Astrocyte of the cerebellum (primary cell): ENCODE measurements around the gene ARHGEF4.

Experiments
- DNase-seq: peaks from one replicate; pipeline ENCODE4 v3.0.0-alpha.2; 2011; ENCODE audit warnings: low read depth
- H3K4me3 ChIP-seq: 2 replicates; pipeline ENCODE4 v1.5.1; 2011; ENCODE audit warnings: mild to moderate bottlenecking, low read depth, low read length, moderate library complexity
- in situ Hi-C: cut with HindIII; loops from 2 replicates; pipeline ENCODE4 v1.10.0; 2017; ENCODE audit warnings: low sequenced_read_pairs
- TF ChIP-seq, protein P1 (sequence below): IDR thresholded peaks from 2 replicates; pipeline ENCODE4 v1.5.1; 2012; ENCODE audit warnings: low read length, low read depth, moderate library complexity, mild to moderate bottlenecking; ENCODE audit errors: missing control alignments

ARHGEF4 gene

DNA sequence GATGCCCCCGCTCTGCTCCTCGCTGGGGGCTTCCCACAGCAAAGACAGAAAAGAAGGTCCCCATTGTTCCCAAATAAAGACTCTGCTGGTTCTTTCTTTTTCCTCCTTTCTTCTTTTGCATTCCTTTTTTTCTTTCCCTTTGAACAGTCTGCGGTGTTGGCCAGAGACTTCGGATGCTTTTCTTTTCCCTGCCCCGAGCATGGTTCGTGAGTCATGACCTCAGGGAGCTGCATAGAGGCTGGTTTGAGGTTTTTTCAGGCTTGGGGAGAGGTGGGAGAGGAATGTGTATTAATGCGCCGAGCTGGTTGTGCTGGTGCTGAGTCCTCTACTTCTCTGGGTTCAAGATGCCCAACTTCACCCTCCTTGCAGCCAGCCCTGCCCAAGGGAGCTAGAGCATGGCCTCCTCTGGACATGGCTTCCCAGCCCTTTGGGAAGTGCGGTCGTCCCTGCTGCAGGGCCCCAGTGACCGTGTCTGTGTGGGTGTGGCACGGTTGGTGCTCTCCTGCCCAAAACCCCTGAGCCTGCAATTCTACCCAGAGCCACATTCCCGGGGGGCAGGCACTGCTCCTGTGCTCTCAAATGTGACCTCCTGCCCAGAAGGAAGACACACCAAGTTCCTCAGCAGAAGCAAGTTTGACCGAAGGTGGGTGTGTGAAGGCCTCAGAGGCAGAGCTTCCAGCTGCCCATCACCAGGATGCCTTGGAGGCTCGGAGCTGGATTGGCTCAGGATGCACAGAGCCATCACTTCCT is 9.0 kb upstream of the ARHGEF4 start:
- TF ChIP-seq, protein P1, sequence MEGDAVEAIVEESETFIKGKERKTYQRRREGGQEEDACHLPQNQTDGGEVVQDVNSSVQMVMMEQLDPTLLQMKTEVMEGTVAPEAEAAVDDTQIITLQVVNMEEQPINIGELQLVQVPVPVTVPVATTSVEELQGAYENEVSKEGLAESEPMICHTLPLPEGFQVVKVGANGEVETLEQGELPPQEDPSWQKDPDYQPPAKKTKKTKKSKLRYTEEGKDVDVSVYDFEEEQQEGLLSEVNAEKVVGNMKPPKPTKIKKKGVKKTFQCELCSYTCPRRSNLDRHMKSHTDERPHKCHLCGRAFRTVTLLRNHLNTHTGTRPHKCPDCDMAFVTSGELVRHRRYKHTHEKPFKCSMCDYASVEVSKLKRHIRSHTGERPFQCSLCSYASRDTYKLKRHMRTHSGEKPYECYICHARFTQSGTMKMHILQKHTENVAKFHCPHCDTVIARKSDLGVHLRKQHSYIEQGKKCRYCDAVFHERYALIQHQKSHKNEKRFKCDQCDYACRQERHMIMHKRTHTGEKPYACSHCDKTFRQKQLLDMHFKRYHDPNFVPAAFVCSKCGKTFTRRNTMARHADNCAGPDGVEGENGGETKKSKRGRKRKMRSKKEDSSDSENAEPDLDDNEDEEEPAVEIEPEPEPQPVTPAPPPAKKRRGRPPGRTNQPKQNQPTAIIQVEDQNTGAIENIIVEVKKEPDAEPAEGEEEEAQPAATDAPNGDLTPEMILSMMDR: no peak
- in situ Hi-C loops: no loop called here
- no peak overlapping the region for H3K4me3 ChIP-seq
- DNase-seq: peak; percentile 80

DNA sequence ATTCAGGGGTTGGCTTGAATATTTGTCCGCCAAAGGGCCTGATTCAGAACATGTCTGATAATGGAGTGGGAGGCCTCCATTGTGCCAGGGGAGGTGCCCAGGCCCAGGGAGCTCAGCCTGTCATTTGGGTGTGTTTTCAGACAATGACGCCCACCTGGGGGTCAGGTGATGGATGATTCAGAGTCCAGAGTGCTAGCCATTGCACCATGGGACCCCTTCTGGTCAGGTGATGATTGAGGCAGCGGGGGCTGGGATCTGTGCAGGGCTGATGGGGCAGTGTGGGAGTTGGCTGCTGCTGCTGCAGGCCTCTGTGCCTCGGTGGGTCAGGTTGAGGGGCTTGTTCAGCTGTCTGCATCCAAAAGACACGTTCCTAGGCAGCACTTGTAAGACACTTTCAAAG is 8.3 kb upstream of the ARHGEF4 start:
- in situ Hi-C loops: no loop called here
- TF ChIP-seq, protein P1: no peak
- no peak overlapping the region for H3K4me3 ChIP-seq
- DNase-seq: no peak

DNA sequence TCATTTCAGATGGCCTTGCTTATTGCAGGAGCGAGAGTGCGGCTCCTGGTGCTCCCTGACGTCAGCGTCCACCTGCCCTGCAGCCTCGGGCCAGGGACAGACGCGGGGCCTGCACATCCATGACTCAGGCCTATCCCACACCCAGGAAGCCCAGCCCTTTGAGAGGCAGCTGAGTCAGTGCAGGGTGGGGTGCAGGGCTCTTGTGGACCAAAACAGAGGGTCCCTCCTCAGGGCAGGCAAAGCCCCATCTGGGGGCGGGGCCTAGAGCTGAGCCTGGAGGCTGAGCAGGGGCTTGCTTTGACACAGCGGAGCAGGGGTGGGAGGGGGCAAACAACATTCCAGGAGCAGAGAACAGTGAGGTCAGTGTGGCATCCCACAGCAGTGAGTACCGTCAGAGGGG is 7.7 kb upstream of the ARHGEF4 start:
- no peak for DNase-seq
- H3K4me3 ChIP-seq: no peak overlapping the region
- in situ Hi-C loops: no loop called here
- TF ChIP-seq, protein P1: no peak

DNA sequence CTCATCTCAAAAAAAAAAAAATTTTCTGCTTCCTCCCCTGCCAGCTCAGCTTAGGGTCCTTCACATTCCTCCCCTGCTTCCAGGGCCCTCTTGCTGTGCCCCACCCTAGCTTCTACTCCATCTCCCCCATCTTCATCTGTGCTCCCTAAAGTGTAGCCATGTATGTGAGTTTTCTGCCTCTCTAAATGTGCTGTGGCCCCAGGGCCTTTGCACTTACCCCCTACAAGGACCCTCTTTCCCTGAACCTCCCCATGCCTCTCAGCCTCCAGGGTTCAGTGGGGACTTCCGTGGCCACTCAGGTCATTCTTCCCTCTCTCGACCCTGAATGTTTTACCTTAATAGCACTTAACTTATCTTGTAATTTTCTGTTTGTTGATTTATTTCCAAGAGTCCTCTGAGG is 6.2 kb upstream of the ARHGEF4 start:
- in situ Hi-C loops: no loop called here
- TF ChIP-seq, protein P1: no peak
- DNase-seq: no peak
- H3K4me3 ChIP-seq: no peak overlapping the region

DNA sequence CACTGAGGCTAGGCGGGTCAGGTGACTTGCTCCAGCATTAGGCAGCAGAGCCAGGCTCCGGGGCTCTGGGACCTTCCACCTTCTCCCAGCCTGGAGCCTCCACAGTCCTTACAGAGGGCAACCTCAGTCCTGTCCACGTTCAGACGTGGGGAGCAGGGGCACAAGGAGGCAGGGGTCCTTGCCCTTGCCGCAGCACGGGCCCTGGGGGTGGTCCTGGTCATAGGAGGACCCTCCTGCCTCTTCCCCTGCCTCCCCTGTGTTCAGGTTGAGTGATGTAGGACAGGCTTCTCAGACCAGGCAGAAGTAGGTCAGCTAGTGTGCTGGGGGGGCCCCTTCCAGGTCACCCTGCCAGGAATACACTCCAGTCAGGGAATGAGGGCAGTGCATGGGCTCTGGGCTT is 5.4 kb upstream of the ARHGEF4 start:
- DNase-seq: no peak
- no peak overlapping the region for H3K4me3 ChIP-seq
- in situ Hi-C loops: no loop called here
- TF ChIP-seq, protein P1: no peak

DNA sequence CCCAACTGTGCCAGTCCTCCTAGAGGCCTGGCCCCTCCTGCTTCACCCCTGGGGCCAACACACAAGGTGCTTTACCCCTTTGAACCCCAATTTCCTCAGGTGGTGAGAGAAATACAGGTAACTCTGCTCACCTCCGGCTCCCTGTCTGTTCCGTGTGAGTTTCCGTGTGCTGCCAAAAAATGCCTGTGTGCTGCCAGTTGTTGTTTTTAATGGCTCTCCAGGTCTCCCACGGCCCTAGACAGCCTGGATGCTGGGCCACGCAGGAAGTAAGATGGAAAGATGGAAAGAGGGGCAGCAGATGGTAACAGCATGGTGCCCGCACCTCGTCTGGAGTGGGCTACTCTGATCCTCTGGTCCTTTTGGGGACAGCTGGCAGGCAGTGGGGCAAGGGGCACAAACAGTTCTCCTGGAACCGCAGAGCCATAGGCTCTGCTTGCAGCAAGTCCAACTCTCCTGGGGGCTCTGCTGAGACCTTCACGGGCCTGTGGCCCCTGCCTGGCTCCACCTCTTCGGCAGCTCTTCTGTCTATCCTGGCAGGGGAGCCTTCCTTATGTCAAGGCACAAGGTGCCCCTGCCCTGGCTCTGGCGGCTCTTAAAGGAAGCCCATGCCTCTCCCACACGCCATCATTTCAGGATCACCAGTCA is 4.3 kb upstream of the ARHGEF4 start:
- TF ChIP-seq, protein P1: no peak
- in situ Hi-C loops: no loop called here
- DNase-seq: no peak
- no peak overlapping the region for H3K4me3 ChIP-seq
